GM15510 (cell line): ENCODE results near the gene ST6GALNAC5.

Experiments
- POLR2A ChIP-seq: IDR thresholded peaks from 3 replicates; pipeline ENCODE4 v1.6.1; 2011; ENCODE audit warnings: borderline replicate concordance; ENCODE audit not compliant: insufficient read length; ENCODE audit errors: extremely low read depth

Gene ST6GALNAC5

GRCh38 chr1:76867342-76868130 lies at the start of gene ST6GALNAC5:
Gene ST6GALNAC5, plus strand, starts transcription at chr1:76867480.
- TF ChIP-seq POLR2A, result no peak

GRCh38 chr1:76820028-76820427 lies 47.3 kb upstream of the ST6GALNAC5 start:
- no peak for TF ChIP-seq POLR2A

- no peak for TF ChIP-seq POLR2A
Measured at GRCh38 chr1:76824106-76824505, 43.2 kb upstream of the ST6GALNAC5 start.

DNA sequence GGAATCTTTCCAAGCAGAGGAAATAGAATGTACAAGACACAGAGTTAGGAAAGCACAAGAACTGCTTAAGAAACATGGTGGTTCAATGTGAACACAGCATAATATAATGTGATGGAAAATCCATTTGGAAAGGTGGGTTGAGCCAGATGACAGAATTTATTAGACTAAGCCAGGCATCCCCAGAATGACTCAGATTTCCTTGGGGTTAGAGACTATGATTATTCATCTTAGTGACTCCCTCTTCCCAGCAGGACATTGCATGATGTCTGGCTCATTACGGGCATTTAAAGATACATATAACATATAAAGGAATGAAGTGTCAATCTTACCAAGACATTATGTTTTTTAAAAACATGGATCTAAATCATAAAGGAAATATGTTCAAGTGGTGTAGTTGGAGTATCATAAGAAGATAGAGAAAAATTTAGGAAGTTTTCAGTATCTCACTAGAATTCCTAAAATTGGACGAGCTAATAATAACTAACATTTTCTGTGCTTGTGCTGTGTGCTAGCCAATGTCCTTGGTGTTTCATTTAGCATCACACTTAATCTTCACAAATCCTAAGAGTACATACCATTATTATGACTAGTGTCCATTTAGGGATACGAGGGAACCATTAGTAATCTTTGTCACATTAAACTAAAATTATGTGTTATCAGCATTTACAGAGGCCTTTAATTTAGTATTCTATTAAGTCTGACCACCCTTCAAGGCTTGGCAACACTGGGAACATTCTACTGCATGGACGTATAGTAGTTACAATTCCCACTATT lies 41.0 kb upstream of the ST6GALNAC5 start:
- TF ChIP-seq POLR2A, result no peak

- no peak for TF ChIP-seq POLR2A
Measured at GRCh38 chr1:76827066-76827465, 40.2 kb upstream of the ST6GALNAC5 start.

DNA sequence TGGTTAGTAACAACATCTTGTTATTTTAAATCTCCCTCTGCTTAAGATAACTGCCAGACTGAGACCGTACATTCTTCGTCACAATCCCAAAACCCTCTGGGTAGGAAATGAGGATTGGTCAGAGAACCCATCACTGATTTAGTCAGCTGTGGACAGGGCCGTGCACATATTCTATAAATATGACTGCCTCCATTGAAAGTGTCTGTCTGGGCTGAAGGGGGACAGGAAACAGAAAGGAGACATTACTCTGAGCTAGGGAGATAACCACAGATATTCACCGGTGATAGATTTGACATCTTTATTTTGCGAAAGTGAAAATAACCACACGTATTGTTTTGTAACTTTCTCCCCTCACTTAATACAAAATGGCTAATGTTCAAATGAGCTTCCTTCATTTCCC lies 36.9 kb upstream of the ST6GALNAC5 start:
- no peak for TF ChIP-seq POLR2A

DNA sequence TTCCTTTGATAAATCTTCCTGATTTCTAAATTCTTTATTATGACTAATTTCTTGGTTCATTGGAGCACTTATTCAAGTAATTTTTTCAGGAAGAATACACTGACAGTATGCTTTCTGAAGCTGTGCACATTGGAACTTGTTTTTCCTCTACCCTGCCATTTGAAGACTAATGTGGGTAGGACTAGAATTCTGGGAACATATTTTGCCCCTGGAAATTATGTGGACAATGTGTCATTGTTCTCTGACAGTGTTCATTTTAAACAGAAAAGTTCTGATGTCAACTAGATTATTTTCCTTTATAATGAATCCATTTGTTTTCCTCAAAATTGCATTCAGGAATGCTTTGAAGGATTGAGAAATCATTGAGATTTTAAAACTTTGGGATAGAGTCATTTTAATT lies 34.8 kb upstream of the ST6GALNAC5 start:
- no peak for TF ChIP-seq POLR2A

DNA sequence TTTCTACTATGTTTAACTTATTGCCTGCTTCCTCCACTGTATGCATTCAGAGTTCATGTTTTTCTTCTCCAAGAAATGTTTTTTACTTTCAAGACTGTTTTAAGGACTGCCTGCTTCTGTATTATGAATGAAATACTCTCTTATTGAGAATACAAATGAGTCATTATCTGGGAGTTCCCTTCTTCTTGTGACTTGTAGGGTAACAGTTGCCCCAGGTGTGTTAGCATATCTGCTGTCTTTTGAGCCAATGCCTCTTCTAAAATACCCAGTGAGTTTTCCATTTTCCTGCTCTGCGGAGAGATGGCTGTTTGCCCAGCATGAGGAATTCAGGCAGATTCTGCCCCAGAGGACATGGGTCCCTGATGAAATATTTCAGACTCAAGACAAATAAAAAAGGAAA lies 34.1 kb upstream of the ST6GALNAC5 start:
- TF ChIP-seq POLR2A, result no peak

- no peak for TF ChIP-seq POLR2A
Measured at GRCh38 chr1:76833856-76834255, 33.4 kb upstream of the ST6GALNAC5 start.

DNA sequence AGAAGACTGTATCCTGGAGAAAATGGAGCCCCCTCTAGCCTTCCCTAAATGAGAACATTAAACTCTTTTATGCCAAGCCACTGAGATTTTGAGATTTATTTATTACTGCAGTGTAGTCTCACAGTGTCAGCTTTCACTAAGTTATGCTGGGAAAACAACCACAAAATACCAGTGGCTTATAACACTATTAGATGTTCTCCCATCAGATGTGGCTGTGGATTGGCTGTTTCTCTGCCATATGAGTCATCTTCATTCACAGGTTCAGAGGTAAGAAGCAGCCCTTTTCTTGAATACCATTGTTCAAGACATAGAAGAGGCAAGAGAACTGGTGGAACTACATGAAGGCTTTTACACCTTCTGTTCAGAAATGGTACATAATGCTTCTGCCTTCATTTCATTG lies 32.1 kb upstream of the ST6GALNAC5 start:
- TF ChIP-seq POLR2A, result no peak

DNA sequence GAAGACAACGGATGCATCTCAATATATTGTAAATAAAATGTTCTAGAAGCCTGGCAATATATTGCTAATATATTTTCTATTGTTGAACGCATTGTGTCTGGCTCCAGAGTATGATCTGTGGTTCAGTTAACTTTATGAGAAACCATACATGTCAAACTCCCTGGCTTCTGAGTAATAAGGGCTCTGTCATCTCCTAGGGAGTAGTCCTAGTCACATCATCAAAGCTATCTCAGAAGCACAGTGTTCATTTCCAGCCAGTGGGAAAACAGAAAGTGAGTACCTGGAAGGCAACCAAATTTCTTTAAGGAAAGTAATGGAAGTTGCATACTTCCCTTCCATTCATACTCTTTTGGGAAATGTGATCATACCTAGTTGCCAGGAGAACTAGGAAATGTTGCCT lies 27.0 kb upstream of the ST6GALNAC5 start:
- TF ChIP-seq POLR2A, result no peak

DNA sequence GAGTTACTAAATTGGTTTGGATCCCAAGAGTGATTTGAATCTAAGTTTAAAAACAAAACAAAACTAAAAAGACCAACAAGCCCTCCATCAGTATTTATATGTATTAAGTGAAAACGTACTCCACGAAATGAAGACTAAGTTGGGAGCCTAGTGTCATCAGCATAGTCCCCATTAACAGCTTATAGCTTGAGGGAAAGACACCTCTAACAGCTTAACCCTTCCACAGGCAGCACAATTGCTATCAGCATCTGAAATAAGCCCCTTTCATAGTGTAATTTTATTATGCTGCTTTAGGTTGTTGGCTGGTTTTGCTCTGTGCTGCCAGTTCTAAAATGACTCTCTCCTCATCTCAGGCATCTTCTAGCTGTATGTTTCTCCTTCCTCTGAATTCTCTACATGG lies 25.8 kb upstream of the ST6GALNAC5 start:
- TF ChIP-seq POLR2A, result no peak

DNA sequence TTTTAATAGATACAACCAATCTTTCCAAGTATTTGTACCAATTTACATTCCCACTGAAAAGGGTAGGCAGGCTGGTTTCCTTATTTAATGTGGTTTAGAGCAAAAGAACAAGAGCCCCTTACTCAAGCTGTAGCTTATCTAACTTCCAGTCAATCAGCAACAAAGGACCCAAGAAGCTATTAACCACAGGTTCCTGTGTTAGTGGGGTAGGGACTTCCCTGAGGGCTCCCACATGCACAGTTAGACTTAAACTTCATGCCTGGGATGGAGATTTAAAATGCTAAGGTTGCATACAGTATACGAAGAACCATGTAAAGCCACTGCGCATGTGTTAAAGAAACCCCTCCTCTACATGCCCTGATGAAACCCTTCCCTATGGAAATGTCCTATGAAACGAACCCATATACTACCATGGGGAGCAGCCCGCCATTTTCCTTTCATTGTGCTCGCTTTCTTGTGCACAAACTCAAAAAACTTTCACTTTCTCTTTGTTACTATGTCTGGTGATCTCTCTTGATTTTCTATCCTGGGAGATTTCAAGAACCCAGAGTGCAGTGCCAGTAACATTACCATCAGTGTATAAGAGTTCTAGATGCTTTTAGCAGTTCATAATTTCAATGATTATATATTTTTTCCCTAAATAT lies 23.3 kb upstream of the ST6GALNAC5 start:
- no peak for TF ChIP-seq POLR2A

DNA sequence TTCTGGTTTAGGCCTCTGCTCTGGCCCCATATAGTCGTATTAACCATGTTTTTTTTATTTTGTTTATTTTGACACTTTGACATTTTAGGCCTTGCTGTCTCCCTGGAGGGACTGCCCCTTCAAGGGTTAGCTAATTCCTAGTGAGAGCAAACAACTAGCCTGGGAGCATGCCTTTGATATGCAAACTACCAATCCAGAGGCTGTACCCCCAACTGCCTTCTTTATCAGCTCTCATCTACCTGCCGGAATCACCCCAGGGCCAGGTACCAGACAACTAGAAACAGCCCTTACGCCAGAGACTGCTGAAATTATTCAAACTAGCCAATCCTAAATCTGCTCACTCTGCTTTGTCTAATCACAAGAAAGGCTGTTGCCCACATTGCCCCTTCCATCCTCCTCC lies 13.0 kb upstream of the ST6GALNAC5 start:
- TF ChIP-seq POLR2A, result no peak

GRCh38 chr1:76856104-76856503 lies 11.2 kb upstream of the ST6GALNAC5 start:
- no peak for TF ChIP-seq POLR2A
